IPS-15b (cell line): ENCODE data around the gene CDC34.

Experiments used
- H3K27me3 ChIP-seq: one replicate; pipeline ENCODE4 v1.6.1; 2013; ENCODE audit warnings: low read length; ENCODE audit not compliant: control insufficient read depth, insufficient read depth
- H3K36me3 ChIP-seq: one replicate; pipeline ENCODE4 v1.6.1; 2013; ENCODE audit warnings: low read length; ENCODE audit not compliant: control insufficient read depth, insufficient read depth
- H3K4me1 ChIP-seq: one replicate; pipeline ENCODE4 v1.6.1; 2013; ENCODE audit warnings: mild to moderate bottlenecking, low read length; ENCODE audit not compliant: control insufficient read depth, insufficient read depth
- H3K4me3 ChIP-seq: one replicate; pipeline ENCODE4 v1.5.1; 2013; ENCODE audit warnings: low read depth, low read length
- H3K9ac ChIP-seq: one replicate; pipeline ENCODE4 v1.6.1; 2013; ENCODE audit warnings: low read depth, mild to moderate bottlenecking, low read length
- H3K9me3 ChIP-seq: one replicate; pipeline ENCODE4 v1.6.1; 2013; ENCODE audit warnings: mild to moderate bottlenecking, low read length; ENCODE audit not compliant: control insufficient read depth, insufficient read depth

CDC34 gene

GRCh38 chr19:531009-531752 is 379 bp upstream of the CDC34 start:
- no peaks in the 10 kb centered on the region for H3K27me3 ChIP-seq
- H3K4me3 ChIP-seq: peak overlapping the region; percentile 65

GRCh38 chr19:532561-533363 is 1.2 kb downstream of the CDC34 start:
- H3K4me3 ChIP-seq: peak overlapping the region; percentile 78
- H3K27me3 ChIP-seq: no peaks in the 10 kb centered on the region
- H3K4me1 ChIP-seq: peaks cover 3% of the 10 kb centered on the region
- H3K9me3 ChIP-seq: no peaks in the 10 kb centered on the region
- peaks cover 27% of the 10 kb centered on the region for H3K36me3 ChIP-seq
- H3K9ac ChIP-seq: peak overlapping the region; percentile 76

More at GRCh38 chr19:531009-531752, 379 bp upstream of the CDC34 start:
- peaks cover 3% of the 10 kb centered on the region for H3K4me1 ChIP-seq
- H3K9me3 ChIP-seq: no peaks in the 10 kb centered on the region
- peak overlapping the region; percentile 24 for H3K9ac ChIP-seq
- H3K36me3 ChIP-seq: peaks cover 18% of the 10 kb centered on the region

GRCh38 chr19:533364-534058 is 2.0 kb downstream of the CDC34 start:
- Histone ChIP-seq H3K36me3 (peaks cover 33% of the 10 kb centered on the region), H3K9me3 (no peaks in the 10 kb centered on the region), H3K27me3 (no peaks in the 10 kb centered on the region), H3K4me3 (peak overlapping the region; percentile 78), H3K4me1 (peaks cover 3% of the 10 kb centered on the region), H3K9ac (peak overlapping the region; percentile 76)

GRCh38 chr19:534088-534487 is 2.5 kb downstream of the CDC34 start:
- no peaks in the 10 kb centered on the region for H3K27me3 ChIP-seq
- no peaks in the 10 kb centered on the region for H3K9me3 ChIP-seq
- H3K4me3 ChIP-seq: no peak overlapping the region
- H3K4me1 ChIP-seq: peaks cover 3% of the 10 kb centered on the region
- H3K36me3 ChIP-seq: peaks cover 39% of the 10 kb centered on the region
- H3K9ac ChIP-seq: no peak overlapping the region

GRCh38 chr19:535017-535835 is 3.7 kb downstream of the CDC34 start:
- Histone ChIP-seq H3K9me3 (no peaks in the 10 kb centered on the region), H3K4me3 (no peak overlapping the region), H3K27me3 (no peaks in the 10 kb centered on the region), H3K9ac (no peak overlapping the region), H3K4me1 (peaks cover 3% of the 10 kb centered on the region), H3K36me3 (peaks cover 45% of the 10 kb centered on the region)

GRCh38 chr19:536031-536880 is 4.7 kb downstream of the CDC34 start:
- no peak overlapping the region for H3K9ac ChIP-seq
- H3K36me3 ChIP-seq: peaks cover 49% of the 10 kb centered on the region
- no peaks in the 10 kb centered on the region for H3K9me3 ChIP-seq
- H3K4me3 ChIP-seq: no peak overlapping the region
- no peaks in the 10 kb centered on the region for H3K27me3 ChIP-seq
- H3K4me1 ChIP-seq: peaks cover 3% of the 10 kb centered on the region

- Histone ChIP-seq H3K27me3 (no peaks in the 10 kb centered on the region), H3K9ac (no peak overlapping the region), H3K9me3 (no peaks in the 10 kb centered on the region), H3K36me3 (peaks cover 54% of the 10 kb centered on the region), H3K4me1 (peaks cover 3% of the 10 kb centered on the region), H3K4me3 (no peak overlapping the region)
Observed at GRCh38 chr19:536881-537404, 5.4 kb downstream of the CDC34 start.

GRCh38 chr19:538641-539428 is 7.3 kb downstream of the CDC34 start:
- Histone ChIP-seq H3K27me3 (no peaks in the 10 kb centered on the region), H3K36me3 (peaks cover 59% of the 10 kb centered on the region), H3K9me3 (no peaks in the 10 kb centered on the region), H3K4me1 (no peaks in the 10 kb centered on the region), H3K4me3 (no peak overlapping the region), H3K9ac (no peak overlapping the region)

- no peak overlapping the region for H3K9ac ChIP-seq
- no peaks in the 10 kb centered on the region for H3K27me3 ChIP-seq
- H3K9me3 ChIP-seq: no peaks in the 10 kb centered on the region
- no peaks in the 10 kb centered on the region for H3K4me1 ChIP-seq
- H3K36me3 ChIP-seq: peaks cover 59% of the 10 kb centered on the region
- no peak overlapping the region for H3K4me3 ChIP-seq
Observed at GRCh38 chr19:539429-540030, 8.0 kb downstream of the CDC34 start.
